Coronary artery (tissue), 2 donors: Measurements from ENCODE around the gene FAM240B.

Source experiments
- DNase-seq: peaks from one replicate; pipeline ENCODE4 v3.0.0-alpha.2; 2017; ENCODE audit warnings: low spot score
- H3K27ac ChIP-seq, 2 donors: fragments of 200-600 bp; sonication (generic); one replicate each; pipeline ENCODE4 v1.5.1; 2016 to 2019
- H3K4me3 ChIP-seq: fragments of 200-600 bp; sonication (generic); 2 replicates; pipeline ENCODE4 v1.5.1; 2016; ENCODE audit warnings: mild to moderate bottlenecking, moderate library complexity
- CTCF ChIP-seq: fragments of 200-600 bp; sonication (generic); IDR thresholded peaks from one replicate; pipeline ENCODE4 v1.5.1; 2019; ENCODE audit warnings: antibody characterized with exemption

Gene FAM240B

GRCh38 chr9:38747067-38747466 is 27.1 kb upstream of the FAM240B start:
- Histone ChIP-seq H3K4me3 (no peak overlapping the region), H3K27ac (no peak overlapping the region)
- no peak for DNase-seq
- TF ChIP-seq CTCF: no peak

GRCh38 chr9:38746303-38746702 is 26.4 kb upstream of the FAM240B start:
- Histone ChIP-seq H3K27ac (no peak overlapping the region), H3K4me3 (no peak overlapping the region)
- no peak for TF ChIP-seq CTCF
- DNase-seq: no peak

- no peak for TF ChIP-seq CTCF
- no peak for DNase-seq
- no peak overlapping the region for H3K27ac ChIP-seq
- H3K4me3 ChIP-seq: no peak overlapping the region
These were observed 24.6 kb upstream of the FAM240B start for GRCh38 chr9:38744484-38744883.

GRCh38 chr9:38737246-38737645 is 17.3 kb upstream of the FAM240B start:
- no peak for TF ChIP-seq CTCF
- Histone ChIP-seq H3K4me3 (no peak overlapping the region), H3K27ac (no peak overlapping the region)
- no peak for DNase-seq

- H3K27ac ChIP-seq: no peak overlapping the region
- no peak for DNase-seq
- TF ChIP-seq CTCF: no peak
- H3K4me3 ChIP-seq: no peak overlapping the region
These were observed 14.9 kb upstream of the FAM240B start for GRCh38 chr9:38734831-38735230.

GRCh38 chr9:38733503-38733902 is 13.6 kb upstream of the FAM240B start:
- DNase-seq: no peak
- TF ChIP-seq CTCF: no peak
- no peak overlapping the region for H3K27ac ChIP-seq
- H3K4me3 ChIP-seq: no peak overlapping the region

- H3K27ac ChIP-seq: no peak overlapping the region
- DNase-seq: no peak
- H3K4me3 ChIP-seq: no peak overlapping the region
- TF ChIP-seq CTCF: no peak
These were observed 13.0 kb upstream of the FAM240B start for GRCh38 chr9:38732885-38733284.
